GM18870 (cell line): ENCODE results near the gene RARA.

Source experiments
- ATAC-seq: cut with Tn5 transposase; IDR thresholded peaks from one replicate; pipeline ENCODE4 v1.9.1; 2021; ENCODE audit warnings: moderate library complexity; ENCODE audit not compliant: unreplicated experiment

RARA gene

GRCh38 chr17:40327735-40328385, 18.9 kb downstream of the RARA start:
- no peak for ATAC-seq

GRCh38 chr17:40328386-40328766, 19.4 kb downstream of the RARA start:
- no peak for ATAC-seq

- no peak for ATAC-seq
Measured at GRCh38 chr17:40329839-40330794, 21.1 kb downstream of the RARA start.

- ATAC-seq: no peak
Measured at GRCh38 chr17:40330850-40331470, 22.0 kb downstream of the RARA start.

- no peak for ATAC-seq
Measured at GRCh38 chr17:40331743-40332641, 23.0 kb downstream of the RARA start.

- no peak for ATAC-seq
Measured at GRCh38 chr17:40333781-40334448, 24.9 kb downstream of the RARA start.

GRCh38 chr17:40335620-40336019, 26.6 kb downstream of the RARA start:
- ATAC-seq: no peak

GRCh38 chr17:40337351-40337750, 28.4 kb downstream of the RARA start:
- ATAC-seq: no peak

- no peak for ATAC-seq
Measured at GRCh38 chr17:40338058-40338457, 29.1 kb downstream of the RARA start.

- ATAC-seq: no peak
Measured at GRCh38 chr17:40338941-40339649, 30.1 kb downstream of the RARA start.

GRCh38 chr17:40340327-40340726, 31.3 kb downstream of the RARA start:
- ATAC-seq: no peak

- ATAC-seq: no peak
Measured at GRCh38 chr17:40340880-40341807, 32.2 kb downstream of the RARA start.

GRCh38 chr17:40341808-40342503, 33.0 kb downstream of the RARA start:
- ATAC-seq: no peak

- no peak for ATAC-seq
Measured at GRCh38 chr17:40342504-40343218, 33.7 kb downstream of the RARA start.

- no peak for ATAC-seq
Measured at GRCh38 chr17:40343219-40344119, 34.5 kb downstream of the RARA start.
